HT-29 (cell line): ENCODE results near the gene PTGFRN. TPM values are rescaled to one million over a fixed set of nuclear protein-coding genes. Genes with fewer than 3 reads are reported as not detected.

Source experiments
- DNase-seq: peaks from one replicate; pipeline ENCODE4 v3.0.0-alpha.2; 2015; ENCODE audit warnings: low spot score
- total RNA-seq: library from RNA; depleted of rRNA; stranded (reverse); fragments of >200 nt; shearing (Covaris generic); gene quantifications from 2 replicates; pipeline ENCODE4 v1.2.3, GENCODE V29; 2014

The PTGFRN gene
- total RNA-seq, 1 experiment from 2014 or later = 35.2 TPM

GRCh38 chr1:116942344-116942743 lies 32.6 kb downstream of the PTGFRN start:
- DNase-seq = no peak

- no peak for DNase-seq
Observed at GRCh38 chr1:116943438-116943837, 33.7 kb downstream of the PTGFRN start.

- DNase-seq = no peak
Observed at GRCh38 chr1:116944613-116945012, 34.9 kb downstream of the PTGFRN start.

- DNase-seq = no peak
Observed at GRCh38 chr1:116945421-116945820, 35.7 kb downstream of the PTGFRN start.

- DNase-seq = no peak
Observed at GRCh38 chr1:116945996-116946395, 36.3 kb downstream of the PTGFRN start.

- no peak for DNase-seq
Observed at GRCh38 chr1:116947092-116947860, 37.6 kb downstream of the PTGFRN start.

GRCh38 chr1:116948046-116948445 lies 38.3 kb downstream of the PTGFRN start:
- DNase-seq = no peak

- no peak for DNase-seq
Observed at GRCh38 chr1:116948642-116949041, 38.9 kb downstream of the PTGFRN start.

GRCh38 chr1:116949213-116949985 lies 39.7 kb downstream of the PTGFRN start:
- DNase-seq = no peak

- DNase-seq = no peak
Observed at GRCh38 chr1:116950517-116951199, 40.9 kb downstream of the PTGFRN start.

GRCh38 chr1:116951200-116951935 lies 41.7 kb downstream of the PTGFRN start:
- DNase-seq = no peak

GRCh38 chr1:116952738-116953275 lies 43.1 kb downstream of the PTGFRN start:
- no peak for DNase-seq

- DNase-seq = no peak
Observed at GRCh38 chr1:116954440-116954839, 44.7 kb downstream of the PTGFRN start.

GRCh38 chr1:116956378-116956777 lies 46.7 kb downstream of the PTGFRN start:
- no peak for DNase-seq

- no peak for DNase-seq
Observed at GRCh38 chr1:116957646-116958045, 47.9 kb downstream of the PTGFRN start.

GRCh38 chr1:116958110-116958509 lies 48.4 kb downstream of the PTGFRN start:
- DNase-seq = no peak

- no peak for DNase-seq
Observed at GRCh38 chr1:116958977-116959376, 49.3 kb downstream of the PTGFRN start.

GRCh38 chr1:116961606-116962005 lies 51.9 kb downstream of the PTGFRN start:
- no peak for DNase-seq

GRCh38 chr1:116962987-116963639 lies 53.4 kb downstream of the PTGFRN start:
- DNase-seq = no peak

GRCh38 chr1:116966791-116967190 lies 57.1 kb downstream of the PTGFRN start:
- DNase-seq = no peak

GRCh38 chr1:116968724-116969123 lies 59.0 kb downstream of the PTGFRN start:
- DNase-seq = no peak
